Urinary bladder (tissue), 4 donors: ENCODE measurements around the gene CHN2. TPM values are rescaled to one million over a fixed set of nuclear protein-coding genes. Genes with fewer than 3 reads are reported as not detected.

ENCODE experiments used
- DNase-seq: peaks from one replicate; pipeline ENCODE4 v3.0.0-alpha.2; 2015; ENCODE audit errors: extremely low spot score
- H3K27ac ChIP-seq: one replicate; pipeline ENCODE4 v1.5.1; 2013; ENCODE audit warnings: low read depth, mild to moderate bottlenecking, moderate library complexity
- H3K36me3 ChIP-seq: one replicate; pipeline ENCODE4 v1.6.1; 2013; ENCODE audit warnings: mild to moderate bottlenecking, moderate library complexity; ENCODE audit not compliant: insufficient read depth
- H3K4me1 ChIP-seq: one replicate; pipeline ENCODE4 v1.6.1; 2013; ENCODE audit warnings: mild to moderate bottlenecking, moderate library complexity; ENCODE audit not compliant: insufficient read depth
- H3K4me3 ChIP-seq: one replicate; pipeline ENCODE4 v1.5.1; 2013; ENCODE audit warnings: low read depth, low read length
- WGBS: extraction: QIAGEN DNeasy Blood & Tissue Kit; methylation state at CpG from one replicate; pipeline ENCODE4 v1.1.7; 2013; 5-methylcytosine and 5-hydroxymethylcytosine counted together
- polyA plus RNA-seq: library from polyadenylated mRNA; stranded (reverse); fragments of 200-250 nt; gene quantifications from one replicate; pipeline ENCODE4 v1.2.3, GENCODE V29; 2013
- total RNA-seq: library from RNA; depleted of rRNA; stranded (reverse); fragments of >200 nt; gene quantifications from one replicate; pipeline ENCODE4 v1.2.3, GENCODE V29; 2014
- donor health status: healthy with polysubstance abuse.
- donor health status: healthy.

The CHN2 gene
- total and polyA plus RNA-seq, 2 donors = 6.8 to 14.5 TPM

DNA sequence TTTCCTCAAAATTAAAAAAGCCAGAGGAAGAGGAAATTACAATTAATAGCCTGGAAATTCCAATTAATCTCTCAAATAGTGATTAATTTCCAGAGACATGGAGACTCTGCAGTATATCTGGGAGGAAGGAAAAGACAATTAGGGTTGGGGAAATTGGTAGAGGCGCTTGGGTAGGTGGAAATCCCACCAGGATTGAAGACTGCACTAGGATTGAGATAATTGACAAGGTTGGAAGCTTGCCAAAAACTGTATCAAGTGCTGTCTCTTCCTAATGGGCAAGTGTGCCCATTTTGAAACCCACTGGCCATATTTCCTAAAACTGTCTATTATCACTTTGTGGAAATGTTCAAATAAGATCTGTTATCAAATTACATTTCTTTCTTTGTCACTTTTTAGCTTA is 21.6 kb downstream of the CHN2 start:
- DNase-seq = no peak
- Histone ChIP-seq H3K27ac (no peak overlapping the region), H3K4me3 (no peak overlapping the region), H3K4me1 (no peaks in the 10 kb centered on the region), H3K36me3 (no peaks in the 10 kb centered on the region)
- WGBS = 80% methylated on average over 1 of the region's 1 CpG

- WGBS = 64% methylated on average over 2 of the region's 2 CpGs
- Histone ChIP-seq H3K36me3 (no peaks in the 10 kb centered on the region), H3K4me3 (no peak overlapping the region), H3K27ac (no peak overlapping the region), H3K4me1 (no peaks in the 10 kb centered on the region)
- no peak for DNase-seq
Measured at GRCh38 chr7:29217113-29217512, 22.5 kb downstream of the CHN2 start.

GRCh38 chr7:29224726-29225125 is 30.2 kb downstream of the CHN2 start:
- DNase-seq = no peak
- WGBS = 85% methylated on average over 1 of the region's 1 CpG
- no peaks in the 10 kb centered on the region for H3K4me1 ChIP-seq
- no peak overlapping the region for H3K27ac ChIP-seq
- H3K36me3 ChIP-seq = no peaks in the 10 kb centered on the region
- H3K4me3 ChIP-seq = no peak overlapping the region

DNA sequence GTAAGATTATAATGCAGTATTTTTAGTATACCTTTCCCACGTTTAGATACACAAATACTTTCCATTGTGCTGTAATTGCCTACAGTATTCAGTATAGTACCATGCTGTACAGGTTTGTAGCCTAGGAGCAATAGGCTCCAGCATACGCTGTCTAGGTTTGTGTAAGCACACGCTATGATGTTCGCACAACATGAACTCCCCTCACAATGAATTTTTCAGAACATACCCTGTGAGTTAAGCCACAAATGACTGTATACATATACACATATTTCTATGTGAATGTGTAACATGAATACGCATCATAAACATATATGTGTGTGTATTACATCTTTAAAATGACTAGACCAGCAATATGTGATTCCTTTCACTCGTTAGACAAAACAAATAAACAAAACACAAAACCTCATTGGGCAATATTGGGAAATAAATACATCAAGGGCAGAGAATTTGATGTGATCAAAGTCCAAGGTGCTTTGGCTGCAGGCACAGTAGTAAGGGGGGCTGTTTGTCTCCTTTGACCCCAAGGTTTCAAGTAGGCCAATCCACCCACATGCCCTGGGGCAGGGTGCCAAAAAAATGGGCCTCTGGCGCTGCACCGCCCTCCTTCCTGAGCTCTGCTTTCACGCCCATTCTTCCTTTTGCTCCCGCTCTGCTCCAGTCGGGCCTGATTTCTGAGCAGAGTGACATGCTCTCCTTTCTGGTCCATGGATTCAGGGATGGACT is 33.9 kb downstream of the CHN2 start:
- no peak overlapping the region for H3K27ac ChIP-seq

GRCh38 chr7:29229066-29229465 is 34.5 kb downstream of the CHN2 start:
- 94% methylated on average over 2 of the region's 2 CpGs for WGBS
- H3K27ac ChIP-seq = no peak overlapping the region
- H3K4me3 ChIP-seq = no peak overlapping the region

More for the DNA sequence above, 33.9 kb downstream of the CHN2 start:
- Histone ChIP-seq H3K36me3 (no peaks in the 10 kb centered on the region), H3K4me1 (no peaks in the 10 kb centered on the region), H3K4me3 (no peak overlapping the region)
- DNase-seq = no peak
- 90% methylated on average over 11 of the region's 11 CpGs for WGBS

GRCh38 chr7:29229946-29230345 is 35.4 kb downstream of the CHN2 start:
- no peaks in the 10 kb centered on the region for H3K36me3 ChIP-seq
- no peak overlapping the region for H3K27ac ChIP-seq
- H3K4me1 ChIP-seq = no peaks in the 10 kb centered on the region
- no peak overlapping the region for H3K4me3 ChIP-seq
- DNase-seq = no peak
- WGBS = 60% methylated on average over 3 of the region's 3 CpGs

More at GRCh38 chr7:29229066-29229465, 34.5 kb downstream of the CHN2 start:
- H3K36me3 ChIP-seq = no peaks in the 10 kb centered on the region
- no peak for DNase-seq
- H3K4me1 ChIP-seq = no peaks in the 10 kb centered on the region

- WGBS = 91% methylated on average over 6 of the region's 6 CpGs
- Histone ChIP-seq H3K4me3 (no peak overlapping the region), H3K4me1 (no peaks in the 10 kb centered on the region), H3K27ac (no peak overlapping the region), H3K36me3 (no peaks in the 10 kb centered on the region)
- no peak for DNase-seq
Measured at GRCh38 chr7:29230871-29231345, 36.3 kb downstream of the CHN2 start.

- 56% methylated on average over 4 of the region's 4 CpGs for WGBS
- no peak overlapping the region for H3K4me3 ChIP-seq
- no peak overlapping the region for H3K27ac ChIP-seq
- no peaks in the 10 kb centered on the region for H3K4me1 ChIP-seq
- H3K36me3 ChIP-seq = no peaks in the 10 kb centered on the region
- no peak for DNase-seq
Measured at GRCh38 chr7:29231671-29232232, 37.2 kb downstream of the CHN2 start.

DNA sequence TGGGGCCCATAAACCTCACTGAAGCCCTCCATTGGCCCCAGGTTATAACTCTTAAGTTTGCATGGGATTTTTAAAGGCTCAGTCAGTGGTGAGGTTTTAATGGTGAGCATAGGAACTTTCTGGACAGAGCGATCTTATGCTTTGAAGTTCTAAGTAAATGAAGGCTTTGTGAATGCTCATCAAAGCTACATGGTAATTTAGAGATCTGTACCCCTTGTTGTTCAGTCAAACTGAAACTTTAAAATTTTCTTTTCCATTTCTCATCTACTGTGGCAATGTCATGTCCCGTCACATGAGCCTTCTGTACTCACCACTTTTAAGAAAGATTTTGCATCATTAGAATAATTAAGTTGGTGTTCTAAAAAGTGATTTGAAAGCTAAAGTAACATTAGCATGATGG is 39.9 kb downstream of the CHN2 start:
- 89% methylated on average over 2 of the region's 2 CpGs for WGBS
- no peaks in the 10 kb centered on the region for H3K4me1 ChIP-seq
- no peak overlapping the region for H3K27ac ChIP-seq
- DNase-seq = no peak
- no peaks in the 10 kb centered on the region for H3K36me3 ChIP-seq
- H3K4me3 ChIP-seq = no peak overlapping the region

GRCh38 chr7:29236071-29236580 is 41.6 kb downstream of the CHN2 start:
- H3K36me3 ChIP-seq = no peaks in the 10 kb centered on the region
- 89% methylated on average over 1 of the region's 1 CpG for WGBS
- no peak overlapping the region for H3K4me3 ChIP-seq
- no peak overlapping the region for H3K27ac ChIP-seq
- DNase-seq = no peak
- H3K4me1 ChIP-seq = no peaks in the 10 kb centered on the region

- no peak for DNase-seq
- no peaks in the 10 kb centered on the region for H3K4me1 ChIP-seq
- H3K4me3 ChIP-seq = no peak overlapping the region
- no peaks in the 10 kb centered on the region for H3K36me3 ChIP-seq
- no peak overlapping the region for H3K27ac ChIP-seq
Measured at GRCh38 chr7:29236649-29237048, 42.1 kb downstream of the CHN2 start.

GRCh38 chr7:29237489-29237888 is 42.9 kb downstream of the CHN2 start:
- Histone ChIP-seq H3K4me3 (no peak overlapping the region), H3K27ac (no peak overlapping the region), H3K36me3 (no peaks in the 10 kb centered on the region), H3K4me1 (no peaks in the 10 kb centered on the region)
- DNase-seq = no peak
- 75% methylated on average over 3 of the region's 3 CpGs for WGBS

- no peaks in the 10 kb centered on the region for H3K4me1 ChIP-seq
- no peak overlapping the region for H3K27ac ChIP-seq
- H3K4me3 ChIP-seq = no peak overlapping the region
- WGBS = 86% methylated on average over 1 of the region's 1 CpG
- no peak for DNase-seq
- H3K36me3 ChIP-seq = no peaks in the 10 kb centered on the region
Measured at GRCh38 chr7:29239638-29240037, 45.1 kb downstream of the CHN2 start.

GRCh38 chr7:29242265-29242664 is 47.7 kb downstream of the CHN2 start:
- Histone ChIP-seq H3K27ac (no peak overlapping the region), H3K4me1 (no peaks in the 10 kb centered on the region), H3K4me3 (no peak overlapping the region), H3K36me3 (no peaks in the 10 kb centered on the region)
- WGBS = 53% methylated on average over 3 of the region's 3 CpGs
- DNase-seq = no peak
